ENCODE results near the gene ASB4.
"Not testable (repeated sequence)": the region's sequence is repeated elsewhere in the genome, so short reads cannot be mapped to it uniquely, and the experiment has no call there.

The ASB4 gene, protein sequence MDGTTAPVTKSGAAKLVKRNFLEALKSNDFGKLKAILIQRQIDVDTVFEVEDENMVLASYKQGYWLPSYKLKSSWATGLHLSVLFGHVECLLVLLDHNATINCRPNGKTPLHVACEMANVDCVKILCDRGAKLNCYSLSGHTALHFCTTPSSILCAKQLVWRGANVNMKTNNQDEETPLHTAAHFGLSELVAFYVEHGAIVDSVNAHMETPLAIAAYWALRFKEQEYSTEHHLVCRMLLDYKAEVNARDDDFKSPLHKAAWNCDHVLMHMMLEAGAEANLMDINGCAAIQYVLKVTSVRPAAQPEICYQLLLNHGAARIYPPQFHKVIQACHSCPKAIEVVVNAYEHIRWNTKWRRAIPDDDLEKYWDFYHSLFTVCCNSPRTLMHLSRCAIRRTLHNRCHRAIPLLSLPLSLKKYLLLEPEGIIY

DNA sequence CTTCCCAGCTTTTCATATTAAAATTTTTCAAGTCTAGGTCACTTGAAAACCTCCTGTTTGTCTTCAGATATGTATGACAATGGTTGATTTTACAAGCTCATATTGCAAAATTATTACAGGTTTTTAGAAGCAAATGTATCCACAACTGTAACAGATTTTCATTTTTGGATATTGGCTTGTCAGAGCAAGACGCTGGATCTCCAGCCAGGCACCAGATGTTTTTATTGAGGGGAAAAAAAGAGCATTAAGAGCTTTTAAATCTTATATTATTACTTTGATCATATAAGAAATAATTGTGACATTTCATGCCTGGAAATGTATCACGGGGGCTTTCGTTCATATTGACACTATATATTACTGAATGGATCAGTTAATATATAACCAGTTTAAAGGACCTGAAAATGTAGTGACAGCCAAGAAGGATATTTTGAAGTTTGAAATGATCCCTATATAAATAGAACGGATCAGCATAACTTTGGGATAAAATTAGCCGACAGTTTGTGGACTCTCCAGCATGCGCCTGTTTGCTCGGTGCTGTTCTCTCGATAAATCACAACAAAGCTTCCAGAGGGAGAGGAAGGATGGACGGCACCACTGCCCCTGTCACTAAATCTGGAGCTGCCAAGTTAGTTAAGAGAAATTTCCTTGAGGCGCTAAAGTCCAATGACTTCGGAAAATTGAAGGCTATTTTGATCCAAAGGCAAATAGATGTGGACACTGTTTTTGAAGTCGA lies at the start of gene ASB4:
Gene ASB4, plus strand, starts transcription at position 553 of the 733 bp plus-strand sequence. Its CDS starts 29 bp downstream, at position 582.
- in situ Hi-C loops (cut with MboI; ENCODE audit: low sequenced_read_pairs) = no loop called here

GRCh38 chr7:95436407-95436806 lies 49.3 kb upstream of the ASB4 start:
- in situ Hi-C loops (cut with MboI; ENCODE audit: low sequenced_read_pairs) = no loop called here

DNA sequence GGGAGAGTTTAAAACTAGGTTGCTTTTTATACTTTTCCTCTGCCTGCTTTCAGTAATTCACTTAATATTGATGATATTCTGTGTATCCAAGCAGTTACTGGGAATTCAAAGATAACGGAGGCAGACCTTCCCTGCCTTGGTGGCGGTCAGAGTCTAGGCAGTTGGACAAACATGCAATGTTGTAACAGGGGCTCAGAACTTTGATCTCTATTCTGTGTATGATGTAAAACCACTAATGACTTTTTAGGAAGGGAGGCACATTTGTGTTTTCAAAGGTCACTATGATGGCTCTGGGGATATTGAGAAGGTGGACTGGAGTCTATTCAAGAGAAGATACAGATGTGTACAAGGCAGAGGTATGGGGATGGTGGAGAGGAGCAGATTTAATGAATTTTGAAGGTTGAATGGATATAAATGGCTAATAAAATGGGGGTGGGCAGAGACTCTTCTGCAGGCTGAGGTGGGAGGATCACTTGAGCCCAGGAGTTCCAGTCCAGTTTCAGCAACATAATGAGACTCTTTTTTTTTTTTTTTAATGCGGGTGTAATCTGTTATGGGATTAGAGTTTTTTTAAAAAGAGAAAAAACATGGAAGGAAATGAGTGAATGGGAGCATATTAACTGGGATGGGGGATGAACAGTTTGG lies 45.2 kb upstream of the ASB4 start:
- in situ Hi-C loops (cut with MboI; ENCODE audit: low sequenced_read_pairs) = no loop called here

GRCh38 chr7:95441042-95441823 lies 44.5 kb upstream of the ASB4 start:
- in situ Hi-C loops (cut with MboI; ENCODE audit: low sequenced_read_pairs) = no loop called here

- in situ Hi-C loops (cut with MboI; ENCODE audit: low sequenced_read_pairs) = no loop called here
These were observed 40.9 kb upstream of the ASB4 start for GRCh38 chr7:95444796-95445195.

- in situ Hi-C loops (cut with MboI; ENCODE audit: low sequenced_read_pairs) = no loop called here
These were observed 39.1 kb upstream of the ASB4 start for GRCh38 chr7:95446618-95447017.

- in situ Hi-C loops (cut with MboI; ENCODE audit: low sequenced_read_pairs) = no loop called here
These were observed 31.2 kb upstream of the ASB4 start for GRCh38 chr7:95454438-95455045.

DNA sequence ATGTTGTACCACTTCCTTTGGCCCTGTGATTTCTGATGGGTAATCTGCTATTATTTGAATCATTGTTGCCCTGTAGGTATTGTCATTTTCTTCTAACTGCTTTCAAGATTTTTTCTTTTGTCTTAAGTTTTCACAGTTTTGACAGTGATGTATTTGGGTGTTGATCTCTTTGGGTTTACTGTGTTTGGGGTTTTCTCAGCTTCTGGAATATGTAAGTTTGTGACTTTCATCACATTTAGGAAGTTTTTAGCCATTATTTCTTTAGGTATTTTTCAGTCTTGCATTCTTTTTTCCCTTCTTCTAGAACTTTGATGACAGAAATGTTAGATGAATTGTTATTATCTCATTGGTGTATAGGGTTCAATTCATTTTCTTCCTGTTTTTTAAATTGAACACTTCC lies 27.8 kb upstream of the ASB4 start:
- in situ Hi-C loops (cut with MboI; ENCODE audit: low sequenced_read_pairs) = no loop called here

DNA sequence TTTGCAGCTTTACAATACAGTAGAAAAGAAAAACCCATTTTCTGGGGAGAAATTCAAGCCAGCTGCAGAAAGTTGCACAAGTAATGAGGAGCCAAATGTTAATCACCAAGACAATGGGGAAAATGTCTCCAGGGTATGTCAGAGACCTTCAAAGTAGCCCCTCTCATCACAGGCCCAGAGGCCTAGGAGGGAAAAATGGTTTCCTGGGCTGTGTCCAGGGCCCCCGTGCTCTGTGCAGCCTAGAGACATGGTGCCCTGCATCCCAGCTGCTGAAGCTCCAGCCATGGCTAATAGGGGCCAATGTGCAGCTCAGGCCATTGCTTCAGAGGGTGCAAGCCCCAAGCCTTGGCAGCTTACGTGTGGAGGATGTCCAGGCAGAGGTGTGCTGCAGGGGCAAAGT lies 25.1 kb upstream of the ASB4 start:
- in situ Hi-C loops (cut with MboI; ENCODE audit: low sequenced_read_pairs) = not testable (repeated sequence)

DNA sequence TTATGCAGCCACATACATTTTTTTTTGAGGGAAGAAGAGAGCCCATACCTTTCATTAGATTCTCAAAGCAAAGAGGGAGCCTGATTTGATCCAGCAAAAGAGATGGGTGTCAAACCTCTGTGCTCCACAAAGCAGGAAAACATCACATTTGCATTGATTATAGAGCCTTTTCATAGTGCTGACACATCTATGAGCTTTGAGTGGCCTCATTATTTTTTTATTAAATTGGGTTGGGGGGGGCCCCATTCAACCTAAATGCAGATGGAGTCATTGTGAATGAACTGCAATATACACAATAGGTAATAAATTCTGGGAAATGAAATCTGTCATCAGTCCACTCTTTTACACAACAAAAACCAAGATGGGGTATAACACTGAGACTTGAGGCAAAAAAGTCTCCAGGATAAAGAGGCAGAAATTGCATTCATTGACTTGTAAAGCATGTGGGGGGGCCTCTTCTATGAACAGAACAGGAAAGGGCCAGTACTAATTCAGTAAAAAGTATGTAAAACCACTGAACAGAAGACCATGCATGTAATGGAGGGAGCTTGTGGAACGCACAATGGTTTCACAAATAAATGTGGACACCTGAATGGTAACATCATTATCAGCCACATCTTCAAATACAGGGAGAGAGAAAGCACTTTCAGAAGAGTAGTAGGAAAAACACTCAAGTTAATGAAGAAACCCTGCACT lies 17.7 kb upstream of the ASB4 start:
- in situ Hi-C loops (cut with MboI; ENCODE audit: low sequenced_read_pairs) = no loop called here

GRCh38 chr7:95469187-95469586 lies 16.6 kb upstream of the ASB4 start:
- in situ Hi-C loops (cut with MboI; ENCODE audit: low sequenced_read_pairs) = no loop called here

DNA sequence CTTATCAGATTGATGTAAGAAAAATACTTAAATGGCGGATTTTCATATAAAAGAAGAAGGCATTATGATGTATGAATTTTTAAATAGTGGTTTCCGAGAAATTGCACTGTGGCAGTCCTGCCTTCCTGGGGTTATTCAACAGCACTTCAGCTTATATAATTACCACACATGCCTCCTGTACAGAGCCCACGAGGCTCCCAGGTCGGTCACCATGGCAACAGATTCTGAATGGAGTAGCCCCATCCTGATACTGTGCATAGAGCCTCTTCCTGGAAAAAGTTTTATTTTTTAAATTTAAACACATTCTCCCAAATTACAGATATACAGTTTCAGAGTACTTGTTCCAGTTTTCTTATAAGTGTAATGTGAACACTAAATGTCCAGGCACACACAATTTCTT lies 15.9 kb upstream of the ASB4 start:
- in situ Hi-C loops (cut with MboI; ENCODE audit: low sequenced_read_pairs) = no loop called here

- in situ Hi-C loops (cut with MboI; ENCODE audit: low sequenced_read_pairs) = no loop called here
These were observed 15.3 kb upstream of the ASB4 start for GRCh38 chr7:95470452-95470851.

DNA sequence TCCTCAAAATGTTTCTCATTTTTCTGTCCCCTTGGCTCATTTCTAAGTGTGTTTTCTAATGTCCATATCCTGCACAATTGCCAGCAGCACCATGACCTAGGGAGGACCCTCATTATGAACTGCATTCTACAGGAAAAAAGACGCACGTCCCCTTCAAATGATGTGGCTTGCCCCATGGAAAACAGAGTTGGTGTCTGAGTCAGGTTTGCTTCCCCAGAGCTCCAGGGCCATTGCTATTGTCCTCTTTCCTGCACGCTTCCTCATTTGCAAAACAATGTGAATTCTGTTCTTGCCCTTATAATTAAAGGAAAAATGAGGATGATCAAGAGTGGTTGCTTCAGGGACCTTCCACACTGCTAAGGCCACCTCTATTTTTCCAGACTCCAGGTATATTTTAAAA lies 14.7 kb upstream of the ASB4 start:
- in situ Hi-C loops (cut with MboI; ENCODE audit: low sequenced_read_pairs) = no loop called here

DNA sequence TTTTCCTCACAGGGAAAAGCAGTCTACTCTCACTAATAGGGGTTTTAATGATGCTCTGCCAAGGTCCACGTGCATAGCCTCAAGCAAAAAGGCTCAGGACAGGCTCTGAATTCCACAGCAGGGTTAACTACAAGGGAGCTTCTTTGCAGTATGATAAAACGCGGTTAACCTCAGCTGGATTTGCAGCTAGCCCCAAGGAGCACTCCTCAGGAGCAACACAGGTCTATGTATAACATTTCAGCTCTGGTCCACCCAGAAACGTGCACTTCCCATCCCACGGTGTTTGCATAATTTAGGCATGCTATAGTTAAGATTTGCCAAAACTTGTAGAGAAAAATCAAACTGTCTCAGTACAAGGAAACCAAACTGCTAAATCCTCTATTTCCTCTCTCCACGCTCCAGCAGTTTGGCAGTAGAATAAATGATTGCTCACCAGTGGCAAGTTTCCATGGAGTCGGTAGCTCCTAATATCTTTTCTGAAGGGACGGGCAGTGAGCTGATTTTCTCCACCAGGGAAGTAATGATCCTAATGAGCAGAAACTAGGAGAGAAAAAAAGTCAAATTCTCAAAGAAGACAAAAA lies 13.1 kb upstream of the ASB4 start:
- in situ Hi-C loops (cut with MboI; ENCODE audit: low sequenced_read_pairs) = no loop called here

- in situ Hi-C loops (cut with MboI; ENCODE audit: low sequenced_read_pairs) = no loop called here
These were observed 12.3 kb upstream of the ASB4 start for GRCh38 chr7:95473276-95473985.

DNA sequence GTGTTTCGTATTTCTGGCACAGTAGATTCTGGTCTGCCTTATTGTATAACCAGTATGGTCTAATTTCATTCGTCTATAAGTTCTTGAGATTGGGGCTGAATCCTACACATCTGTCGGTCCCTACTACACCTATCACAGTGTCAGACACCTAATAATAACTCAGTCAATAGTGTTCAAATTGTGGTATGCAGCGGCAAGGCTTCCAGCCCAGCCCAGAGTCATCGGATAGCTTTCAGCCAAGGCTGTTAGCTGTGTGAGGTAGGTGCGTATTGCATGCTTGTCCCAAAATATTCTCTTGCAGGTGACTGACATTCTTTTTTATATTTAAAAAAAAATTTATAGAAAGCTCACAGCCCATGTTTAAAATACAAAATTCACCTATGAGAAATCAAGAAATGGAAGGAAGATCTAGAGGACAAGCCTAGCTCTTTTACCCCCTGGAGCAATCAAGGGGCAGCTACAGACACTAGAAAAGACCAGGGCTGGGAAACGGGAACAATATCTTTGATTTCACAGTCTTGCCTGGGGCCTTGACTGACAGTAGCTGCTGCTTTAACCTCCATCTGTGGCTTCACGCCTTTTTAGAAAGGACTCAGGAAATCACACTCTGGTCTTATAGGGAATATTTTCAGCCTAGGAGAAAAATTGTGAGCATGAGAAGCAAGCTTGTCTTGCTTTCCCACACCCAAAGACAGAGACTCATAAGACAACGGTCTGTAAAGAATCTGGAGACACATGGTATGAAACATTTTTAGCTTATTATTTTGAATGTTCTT lies 9.5 kb upstream of the ASB4 start:
- in situ Hi-C loops (cut with MboI; ENCODE audit: low sequenced_read_pairs) = no loop called here

- in situ Hi-C loops (cut with MboI; ENCODE audit: low sequenced_read_pairs) = no loop called here
These were observed 8.7 kb upstream of the ASB4 start for GRCh38 chr7:95476904-95477594.
